HepG2 (cell line): ENCODE data around the gene CDC42BPG. TPM values are rescaled to one million over a fixed set of nuclear protein-coding genes. Genes with fewer than 3 reads are reported as not detected.

Experiments
- IKZF4 ChIP-seq: sonication (generic); formaldehyde crosslinking; IDR thresholded peaks from 2 replicates; pipeline ENCODE4 v1.5.1; 2020; ENCODE audit warnings: borderline replicate concordance, mild to moderate bottlenecking, low read depth, missing genetic modification reagents; ENCODE audit errors: not compliant biosample characterization
- MAZ ChIP-seq, 2 experiments: sonication (generic) in 1 of 2; formaldehyde crosslinking in 1 of 2; IDR thresholded peaks; 2 replicates each; pipeline versions ENCODE4 v1.5.0 to v1.6.1; 2012 to 2020; ENCODE audit warnings: low read depth in 2 of 2, mild to moderate bottlenecking in 2 of 2, borderline replicate concordance in 1 of 2, improper control_type of control experiment in 1 of 2, low read length in 1 of 2, missing genetic modification reagents in 1 of 2, moderate library complexity in 1 of 2
- MED8 ChIP-seq: sonication (generic); formaldehyde crosslinking; IDR thresholded peaks from 2 replicates; pipeline ENCODE4 v1.8.1; 2023; ENCODE audit warnings: mild to moderate bottlenecking, missing genetic modification reagents; ENCODE audit not compliant: insufficient replicate concordance
- MIER2 ChIP-seq: IDR thresholded peaks from 2 replicates; pipeline ENCODE4 v1.6.1; 2016; ENCODE audit warnings: missing biosample characterization, missing genetic modification reagents
- SP1 ChIP-seq, 2 experiments: fragments of 450-650 bp in 1 of 2; sonication (generic) in 1 of 2; formaldehyde crosslinking in 1 of 2; IDR thresholded peaks; 2 replicates each; pipeline versions ENCODE4 v1.4.0 to v1.6.1; 2016 to 2020; ENCODE audit warnings: missing genetic modification reagents in 1 of 2
- SRY ChIP-seq: sonication (generic); formaldehyde crosslinking; IDR thresholded peaks from 2 replicates; pipeline ENCODE4 v1.8.0; 2022; ENCODE audit warnings: mild to moderate bottlenecking, missing genetic modification reagents
- STAT5B ChIP-seq: sonication (generic); formaldehyde crosslinking; IDR thresholded peaks from 2 replicates; pipeline ENCODE4 v1.4.0; 2020; ENCODE audit warnings: missing genetic modification reagents
- ZNF225 ChIP-seq: sonication (generic); formaldehyde crosslinking; IDR thresholded peaks from 2 replicates; pipeline ENCODE4 v1.4.0; 2020; ENCODE audit warnings: mild to moderate bottlenecking, missing genetic modification reagents
- ZNF24 ChIP-seq: fragments of 450-650 bp; IDR thresholded peaks from 2 replicates; pipeline ENCODE4 v1.6.1; 2017; ENCODE audit warnings: antibody characterized with exemption, mild to moderate bottlenecking
- ZNF33A ChIP-seq: sonication (generic); formaldehyde crosslinking; IDR thresholded peaks from 2 replicates; pipeline ENCODE4 v1.5.1; 2020; ENCODE audit warnings: missing genetic modification reagents, mild to moderate bottlenecking, moderate library complexity, borderline replicate concordance
- ZNF792 ChIP-seq: IDR thresholded peaks from 2 replicates; pipeline ENCODE4 v1.6.1; 2016
- ZNF83 ChIP-seq: sonication (generic); formaldehyde crosslinking; IDR thresholded peaks from 2 replicates; pipeline ENCODE4 v1.4.0; 2020; ENCODE audit warnings: missing genetic modification reagents, mild to moderate bottlenecking, borderline replicate concordance
- polyA plus RNA-seq, 8 experiments: library from polyadenylated mRNA; depleted of rRNA in 3 of 8; stranded (reverse) in 7 of 8; unstranded in 1 of 8; fragments of >200 nt; fragmentation: Illumina TruSeq in 4 of 8; extraction: Trizol in 4 of 8; gene quantifications; 2 replicates each; pipeline versions ENCODE4 v1.2.1 to v1.2.3, GENCODE V29; 2011 to 2016; ENCODE audit warnings: low read depth in 4 of 8, missing spikeins in 1 of 8, mixed read lengths in 1 of 8; ENCODE audit not compliant: insufficient read depth in 1 of 8
- total RNA-seq, 5 experiments: library from RNA; depleted of rRNA; stranded (reverse); fragments of >200 nt; fragmentation: Illumina TruSeq; extraction: Trizol; gene quantifications; 2 replicates each; pipeline ENCODE4 v1.2.3, GENCODE V29; 2016; ENCODE audit warnings: low read depth in 1 of 5
- TF ChIP-seq, protein P1 (sequence below): sonication (generic); formaldehyde crosslinking; IDR thresholded peaks from 2 replicates; pipeline ENCODE4 v1.9.0; 2021; ENCODE audit warnings: missing genetic modification reagents, borderline replicate concordance
- TF ChIP-seq, protein P2 (sequence below): IDR thresholded peaks from 2 replicates; pipeline ENCODE4 v1.6.1; 2016; ENCODE audit warnings: missing biosample characterization, missing genetic modification reagents, low read depth
- TF ChIP-seq, protein P3 (sequence below): sonication (generic); formaldehyde crosslinking; IDR thresholded peaks from 2 replicates; pipeline ENCODE4 v1.4.0; 2020; ENCODE audit warnings: mild to moderate bottlenecking, low read depth, missing genetic modification reagents
- TF ChIP-seq, protein P4 (sequence below): sonication (generic); formaldehyde crosslinking; IDR thresholded peaks from 2 replicates; pipeline ENCODE4 v1.5.0; 2020; ENCODE audit warnings: mild to moderate bottlenecking, missing genetic modification reagents, borderline replicate concordance

Gene CDC42BPG
- total and polyA plus RNA-seq, 2 of the 13 experiments (the other 11 are each of a cell fraction or from before 2014, with no cell fraction given), result 0.55 to 1.4 TPM

DNA sequence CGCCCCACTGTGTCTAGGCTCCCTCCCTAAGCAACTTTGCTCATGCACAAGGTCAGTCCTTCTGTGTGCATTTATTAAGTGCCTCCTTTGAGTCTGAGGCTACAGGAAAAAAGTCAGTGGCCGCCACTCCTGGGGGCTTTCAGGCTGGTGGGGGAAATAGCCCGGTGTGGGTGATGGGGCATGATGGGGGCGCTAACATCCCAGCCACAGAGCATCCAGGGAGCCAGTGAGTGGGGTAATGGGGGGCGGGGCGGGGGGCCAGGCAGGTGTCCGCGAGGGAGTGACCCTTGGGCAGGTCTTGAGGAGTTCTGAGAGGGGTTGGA is 43.9 kb upstream of the CDC42BPG start (continued):
- TF ChIP-seq, protein P1, sequence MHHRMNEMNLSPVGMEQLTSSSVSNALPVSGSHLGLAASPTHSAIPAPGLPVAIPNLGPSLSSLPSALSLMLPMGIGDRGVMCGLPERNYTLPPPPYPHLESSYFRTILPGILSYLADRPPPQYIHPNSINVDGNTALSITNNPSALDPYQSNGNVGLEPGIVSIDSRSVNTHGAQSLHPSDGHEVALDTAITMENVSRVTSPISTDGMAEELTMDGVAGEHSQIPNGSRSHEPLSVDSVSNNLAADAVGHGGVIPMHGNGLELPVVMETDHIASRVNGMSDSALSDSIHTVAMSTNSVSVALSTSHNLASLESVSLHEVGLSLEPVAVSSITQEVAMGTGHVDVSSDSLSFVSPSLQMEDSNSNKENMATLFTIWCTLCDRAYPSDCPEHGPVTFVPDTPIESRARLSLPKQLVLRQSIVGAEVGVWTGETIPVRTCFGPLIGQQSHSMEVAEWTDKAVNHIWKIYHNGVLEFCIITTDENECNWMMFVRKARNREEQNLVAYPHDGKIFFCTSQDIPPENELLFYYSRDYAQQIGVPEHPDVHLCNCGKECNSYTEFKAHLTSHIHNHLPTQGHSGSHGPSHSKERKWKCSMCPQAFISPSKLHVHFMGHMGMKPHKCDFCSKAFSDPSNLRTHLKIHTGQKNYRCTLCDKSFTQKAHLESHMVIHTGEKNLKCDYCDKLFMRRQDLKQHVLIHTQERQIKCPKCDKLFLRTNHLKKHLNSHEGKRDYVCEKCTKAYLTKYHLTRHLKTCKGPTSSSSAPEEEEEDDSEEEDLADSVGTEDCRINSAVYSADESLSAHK (CRISPR knock-in tag), result no peak
- TF ChIP-seq ZNF33A (CRISPR knock-in tag), result no peak
- TF ChIP-seq STAT5B (CRISPR knock-in tag), result no peak
- TF ChIP-seq MIER2, result no peak
- no peak for TF ChIP-seq ZNF24
- TF ChIP-seq, protein P2, sequence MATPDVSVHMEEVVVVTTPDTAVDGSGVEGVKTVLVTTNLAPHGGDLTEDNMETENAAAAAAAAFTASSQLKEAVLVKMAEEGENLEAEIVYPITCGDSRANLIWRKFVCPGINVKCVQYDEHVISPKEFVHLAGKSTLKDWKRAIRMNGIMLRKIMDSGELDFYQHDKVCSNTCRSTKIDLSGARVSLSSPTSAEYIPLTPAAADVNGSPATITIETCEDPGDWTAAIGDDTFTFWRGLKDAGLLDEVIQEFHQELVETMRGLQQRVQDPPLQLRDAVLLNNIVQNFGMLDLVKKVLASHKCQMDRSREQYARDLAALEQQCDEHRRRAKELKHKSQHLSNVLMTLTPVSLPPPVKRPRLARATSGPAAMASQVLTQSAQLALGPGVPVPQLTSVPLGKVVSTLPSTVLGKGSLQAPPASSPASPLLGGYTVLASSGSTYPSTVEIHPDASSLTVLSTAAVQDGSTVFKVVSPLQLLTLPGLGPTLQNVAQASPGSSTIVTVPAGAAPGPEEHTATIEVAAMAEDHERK (CRISPR knock-in tag), result no peak
- TF ChIP-seq MAZ (IDR thresholded peaks at IDR 0.05; ENCODE audit: borderline replicate concordance, low read depth, low read length), result no peak
- TF ChIP-seq MAZ (CRISPR knock-in tag; IDR thresholded peaks at IDR 0.05; ENCODE audit: low read depth), result no peak
- 0 out of 2 replicates have a peak, but pooled peaks have one; percentile 5 for TF ChIP-seq ZNF792 (CRISPR knock-in tag)
- peak; percentile 14 for TF ChIP-seq IKZF4 (CRISPR knock-in tag)
- TF ChIP-seq, protein P3, sequence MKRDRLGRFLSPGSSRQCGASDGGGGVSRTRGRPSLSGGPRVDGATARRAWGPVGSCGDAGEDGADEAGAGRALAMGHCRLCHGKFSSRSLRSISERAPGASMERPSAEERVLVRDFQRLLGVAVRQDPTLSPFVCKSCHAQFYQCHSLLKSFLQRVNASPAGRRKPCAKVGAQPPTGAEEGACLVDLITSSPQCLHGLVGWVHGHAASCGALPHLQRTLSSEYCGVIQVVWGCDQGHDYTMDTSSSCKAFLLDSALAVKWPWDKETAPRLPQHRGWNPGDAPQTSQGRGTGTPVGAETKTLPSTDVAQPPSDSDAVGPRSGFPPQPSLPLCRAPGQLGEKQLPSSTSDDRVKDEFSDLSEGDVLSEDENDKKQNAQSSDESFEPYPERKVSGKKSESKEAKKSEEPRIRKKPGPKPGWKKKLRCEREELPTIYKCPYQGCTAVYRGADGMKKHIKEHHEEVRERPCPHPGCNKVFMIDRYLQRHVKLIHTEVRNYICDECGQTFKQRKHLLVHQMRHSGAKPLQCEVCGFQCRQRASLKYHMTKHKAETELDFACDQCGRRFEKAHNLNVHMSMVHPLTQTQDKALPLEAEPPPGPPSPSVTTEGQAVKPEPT (CRISPR knock-in tag), result no peak
- TF ChIP-seq, protein P4, sequence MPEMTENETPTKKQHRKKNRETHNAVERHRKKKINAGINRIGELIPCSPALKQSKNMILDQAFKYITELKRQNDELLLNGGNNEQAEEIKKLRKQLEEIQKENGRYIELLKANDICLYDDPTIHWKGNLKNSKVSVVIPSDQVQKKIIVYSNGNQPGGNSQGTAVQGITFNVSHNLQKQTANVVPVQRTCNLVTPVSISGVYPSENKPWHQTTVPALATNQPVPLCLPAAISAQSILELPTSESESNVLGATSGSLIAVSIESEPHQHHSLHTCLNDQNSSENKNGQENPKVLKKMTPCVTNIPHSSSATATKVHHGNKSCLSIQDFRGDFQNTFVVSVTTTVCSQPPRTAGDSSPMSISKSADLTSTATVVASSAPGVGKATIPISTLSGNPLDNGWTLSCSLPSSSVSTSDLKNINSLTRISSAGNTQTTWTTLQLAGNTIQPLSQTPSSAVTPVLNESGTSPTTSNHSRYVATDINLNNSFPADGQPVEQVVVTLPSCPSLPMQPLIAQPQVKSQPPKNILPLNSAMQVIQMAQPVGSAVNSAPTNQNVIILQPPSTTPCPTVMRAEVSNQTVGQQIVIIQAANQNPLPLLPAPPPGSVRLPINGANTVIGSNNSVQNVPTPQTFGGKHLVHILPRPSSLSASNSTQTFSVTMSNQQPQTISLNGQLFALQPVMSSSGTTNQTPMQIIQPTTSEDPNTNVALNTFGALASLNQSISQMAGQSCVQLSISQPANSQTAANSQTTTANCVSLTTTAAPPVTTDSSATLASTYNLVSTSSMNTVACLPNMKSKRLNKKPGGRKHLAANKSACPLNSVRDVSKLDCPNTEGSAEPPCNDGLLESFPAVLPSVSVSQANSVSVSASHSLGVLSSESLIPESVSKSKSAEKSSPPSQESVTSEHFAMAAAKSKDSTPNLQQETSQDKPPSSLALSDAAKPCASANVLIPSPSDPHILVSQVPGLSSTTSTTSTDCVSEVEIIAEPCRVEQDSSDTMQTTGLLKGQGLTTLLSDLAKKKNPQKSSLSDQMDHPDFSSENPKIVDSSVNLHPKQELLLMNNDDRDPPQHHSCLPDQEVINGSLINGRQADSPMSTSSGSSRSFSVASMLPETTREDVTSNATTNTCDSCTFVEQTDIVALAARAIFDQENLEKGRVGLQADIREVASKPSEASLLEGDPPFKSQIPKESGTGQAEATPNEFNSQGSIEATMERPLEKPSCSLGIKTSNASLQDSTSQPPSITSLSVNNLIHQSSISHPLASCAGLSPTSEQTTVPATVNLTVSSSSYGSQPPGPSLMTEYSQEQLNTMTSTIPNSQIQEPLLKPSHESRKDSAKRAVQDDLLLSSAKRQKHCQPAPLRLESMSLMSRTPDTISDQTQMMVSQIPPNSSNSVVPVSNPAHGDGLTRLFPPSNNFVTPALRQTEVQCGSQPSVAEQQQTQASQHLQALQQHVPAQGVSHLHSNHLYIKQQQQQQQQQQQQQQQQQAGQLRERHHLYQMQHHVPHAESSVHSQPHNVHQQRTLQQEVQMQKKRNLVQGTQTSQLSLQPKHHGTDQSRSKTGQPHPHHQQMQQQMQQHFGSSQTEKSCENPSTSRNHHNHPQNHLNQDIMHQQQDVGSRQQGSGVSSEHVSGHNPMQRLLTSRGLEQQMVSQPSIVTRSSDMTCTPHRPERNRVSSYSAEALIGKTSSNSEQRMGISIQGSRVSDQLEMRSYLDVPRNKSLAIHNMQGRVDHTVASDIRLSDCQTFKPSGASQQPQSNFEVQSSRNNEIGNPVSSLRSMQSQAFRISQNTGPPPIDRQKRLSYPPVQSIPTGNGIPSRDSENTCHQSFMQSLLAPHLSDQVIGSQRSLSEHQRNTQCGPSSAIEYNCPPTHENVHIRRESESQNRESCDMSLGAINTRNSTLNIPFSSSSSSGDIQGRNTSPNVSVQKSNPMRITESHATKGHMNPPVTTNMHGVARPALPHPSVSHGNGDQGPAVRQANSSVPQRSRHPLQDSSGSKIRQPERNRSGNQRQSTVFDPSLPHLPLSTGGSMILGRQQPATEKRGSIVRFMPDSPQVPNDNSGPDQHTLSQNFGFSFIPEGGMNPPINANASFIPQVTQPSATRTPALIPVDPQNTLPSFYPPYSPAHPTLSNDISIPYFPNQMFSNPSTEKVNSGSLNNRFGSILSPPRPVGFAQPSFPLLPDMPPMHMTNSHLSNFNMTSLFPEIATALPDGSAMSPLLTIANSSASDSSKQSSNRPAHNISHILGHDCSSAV (CRISPR knock-in tag), result no peak
- no peak for TF ChIP-seq MED8
- no peak for TF ChIP-seq ZNF225 (CRISPR knock-in tag)
- TF ChIP-seq ZNF83, result no peak
- no peak for TF ChIP-seq SRY (CRISPR knock-in tag)
- no peak for TF ChIP-seq SP1 (IDR thresholded peaks at IDR 0.05)
- no peak for TF ChIP-seq SP1 (CRISPR knock-in tag; IDR thresholded peaks at IDR 0.05)
